Measurements from ENCODE around the gene EHD1. TPM values are rescaled to one million over a fixed set of nuclear protein-coding genes. Genes with fewer than 3 reads are reported as not detected.

The EHD1 gene
- polyA plus RNA-seq, 2 of the 4 experiments (the other 2 are of a cell fraction) = 25.9 to 37.8 TPM

- TF ChIP-seq MYC (IDR thresholded peaks at IDR 0.05; ENCODE audit: borderline replicate concordance, low read length) = peak; percentile 57
- TF ChIP-seq PHF8 (IDR thresholded peaks at IDR 0.05; ENCODE audit: borderline replicate concordance, low read depth) = peak; percentile 85; the same call in 1 of the 2 replicates
- 0 out of 2 replicates have a peak, but pooled peaks have one; percentile 9 for TF ChIP-seq BHLHE40 (IDR thresholded peaks at IDR 0.05; ENCODE audit: low read depth, low read length)
- no peak for TF ChIP-seq KDM1A (IDR thresholded peaks at IDR 0.05; ENCODE audit: low read depth)
- peak; percentile 79 for TF ChIP-seq POLR2A (IDR thresholded peaks at IDR 0.05; ENCODE audit: low read length)
- TF ChIP-seq, protein P1, sequence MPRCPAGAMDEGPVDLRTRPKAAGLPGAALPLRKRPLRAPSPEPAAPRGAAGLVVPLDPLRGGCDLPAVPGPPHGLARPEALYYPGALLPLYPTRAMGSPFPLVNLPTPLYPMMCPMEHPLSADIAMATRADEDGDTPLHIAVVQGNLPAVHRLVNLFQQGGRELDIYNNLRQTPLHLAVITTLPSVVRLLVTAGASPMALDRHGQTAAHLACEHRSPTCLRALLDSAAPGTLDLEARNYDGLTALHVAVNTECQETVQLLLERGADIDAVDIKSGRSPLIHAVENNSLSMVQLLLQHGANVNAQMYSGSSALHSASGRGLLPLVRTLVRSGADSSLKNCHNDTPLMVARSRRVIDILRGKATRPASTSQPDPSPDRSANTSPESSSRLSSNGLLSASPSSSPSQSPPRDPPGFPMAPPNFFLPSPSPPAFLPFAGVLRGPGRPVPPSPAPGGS (IDR thresholded peaks at IDR 0.05) = peak; percentile 63; the same call in 2 of the 3 replicates
- TF ChIP-seq TP53 (CRISPR knock-in tag; IDR thresholded peaks at IDR 0.05) = no peak
- no peak for TF ChIP-seq EHMT2 (IDR thresholded peaks at IDR 0.05; ENCODE audit: low read depth)
- no peak for TF ChIP-seq MAZ (IDR thresholded peaks at IDR 0.05; ENCODE audit: borderline replicate concordance, low read depth, low read length)
- peak in 1 of 2 experiments; percentile 67; a peak in 2 of 5 replicates for TF ChIP-seq JUN (IDR thresholded peaks at IDR 0.05)
- no peak for TF ChIP-seq EP300 (IDR thresholded peaks at IDR 0.05)
- TF ChIP-seq, protein P2, sequence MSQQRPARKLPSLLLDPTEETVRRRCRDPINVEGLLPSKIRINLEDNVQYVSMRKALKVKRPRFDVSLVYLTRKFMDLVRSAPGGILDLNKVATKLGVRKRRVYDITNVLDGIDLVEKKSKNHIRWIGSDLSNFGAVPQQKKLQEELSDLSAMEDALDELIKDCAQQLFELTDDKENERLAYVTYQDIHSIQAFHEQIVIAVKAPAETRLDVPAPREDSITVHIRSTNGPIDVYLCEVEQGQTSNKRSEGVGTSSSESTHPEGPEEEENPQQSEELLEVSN (IDR thresholded peaks at IDR 0.05; ENCODE audit: borderline replicate concordance, low read depth) = 0 out of 2 replicates have a peak, but pooled peaks have one; percentile 56
These were observed 38.6 kb upstream of the EHD1 start, which contains the start of gene ATG2A (continued) for GRCh38 chr11:64916775-64917662.

DNA sequence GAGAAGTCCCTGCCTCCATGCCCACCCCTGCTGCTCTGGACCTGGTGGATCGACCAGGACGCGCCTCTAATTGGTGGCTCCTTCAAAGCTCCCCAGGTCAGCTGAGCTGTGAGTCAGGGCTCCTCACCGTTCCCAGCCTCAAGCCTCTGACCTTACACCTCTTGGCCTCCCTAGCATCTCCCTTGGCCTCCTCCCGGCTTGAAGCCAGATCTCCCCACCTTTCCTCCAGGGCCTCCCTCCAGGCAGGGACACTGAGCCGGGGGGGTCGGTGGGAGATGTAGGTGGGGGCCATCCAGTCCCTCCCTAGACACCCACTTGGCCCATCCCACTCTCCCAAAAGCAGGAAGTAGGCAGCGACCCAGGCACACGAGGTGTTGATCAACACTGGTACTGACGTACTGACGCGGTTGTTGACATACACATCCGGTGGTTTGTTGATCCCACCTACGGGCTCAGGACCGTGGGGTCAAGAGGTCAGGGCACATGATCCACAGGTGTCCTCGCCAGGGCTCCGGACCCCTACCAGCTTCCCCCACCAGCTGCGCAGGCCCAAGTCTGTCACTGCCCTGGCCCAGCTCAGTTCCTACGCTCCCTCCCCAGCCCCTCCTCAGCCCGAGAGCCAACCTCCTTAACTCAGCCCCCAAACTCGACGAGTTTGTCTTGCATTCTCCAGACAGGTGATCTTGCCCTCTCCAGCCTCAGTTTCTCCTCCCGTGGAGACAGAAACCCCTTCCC is 37.8 kb upstream of the EHD1 start:
- WGBS (ENCODE audit: missing lambda C conversion rate) = 15% methylated on average over 17 of the region's 23 CpGs
- peak overlapping the region; percentile 70 for H3K4me3 ChIP-seq
- ChIA-PET CTCF (interaction anchor here (0.5 to 14.9 kb wide), 8 partner anchors 21 to 117 kb away, joined by 3 to 132 read pairs (median 5); partner anchors contain the start of gene ARL2), POLR2A (no interaction called here)
- ATAC-seq = peak; percentile 47 to 48; a peak in 4 of 6 replicates
- H3K4me1 ChIP-seq = peaks cover 15% of the 10 kb centered on the region
- DNase-seq (ENCODE audit: low read depth in 1 of 2, low spot score in 1 of 2) = peak; percentile 65 to 76
- FAIRE-seq = no peak
- peak overlapping the region; percentile 85 for H3K4me2 ChIP-seq
- peak; percentile 63 for TF ChIP-seq MAX (IDR thresholded peaks at IDR 0.05)
- TF ChIP-seq EHF (CRISPR knock-in tag; IDR thresholded peaks at IDR 0.05) = peak; percentile 26; the same call in 1 of the 2 replicates
- TF ChIP-seq JUN (IDR thresholded peaks at IDR 0.05) = 0 out of 5 replicates have a peak, but pooled peaks of 1 of the 2 experiments have one; percentile 14
- TF ChIP-seq, protein P2 (IDR thresholded peaks at IDR 0.05; ENCODE audit: borderline replicate concordance, low read depth) = no peak
- no peak for TF ChIP-seq FOSL2 (IDR thresholded peaks at IDR 0.05)
- TF ChIP-seq FOSL2 (CRISPR knock-in tag; IDR thresholded peaks at IDR 0.05) = 0 out of 2 replicates have a peak, but pooled peaks have one; percentile 3
- TF ChIP-seq ZNF302 (CRISPR knock-in tag; IDR thresholded peaks at IDR 0.05) = no peak
- TF ChIP-seq JUNB (IDR thresholded peaks at IDR 0.05) = no peak
- peak overlapping the region; percentile 77 to 91 for H3K27ac ChIP-seq
- no peaks in the 10 kb centered on the region for H3K9me3 ChIP-seq

- H3K27ac ChIP-seq = peak overlapping the region; percentile 77 to 91
- 81% methylated on average over 6 of the region's 7 CpGs for WGBS (ENCODE audit: missing lambda C conversion rate)
- CTCF ChIA-PET = interaction anchor here (0.7 to 14.9 kb wide), 8 partner anchors 20 to 752 kb away, joined by 3 to 132 read pairs (median 7); partner anchors contain the start of gene ARL2
- TF ChIP-seq CEBPB (IDR thresholded peaks at IDR 0.05) = no peak
- TF ChIP-seq KDM1A (IDR thresholded peaks at IDR 0.05; ENCODE audit: low read depth) = no peak
- TF ChIP-seq CBX2 (IDR thresholded peaks at IDR 0.05; ENCODE audit: borderline replicate concordance, low read depth) = no peak
- TF ChIP-seq, protein P3, sequence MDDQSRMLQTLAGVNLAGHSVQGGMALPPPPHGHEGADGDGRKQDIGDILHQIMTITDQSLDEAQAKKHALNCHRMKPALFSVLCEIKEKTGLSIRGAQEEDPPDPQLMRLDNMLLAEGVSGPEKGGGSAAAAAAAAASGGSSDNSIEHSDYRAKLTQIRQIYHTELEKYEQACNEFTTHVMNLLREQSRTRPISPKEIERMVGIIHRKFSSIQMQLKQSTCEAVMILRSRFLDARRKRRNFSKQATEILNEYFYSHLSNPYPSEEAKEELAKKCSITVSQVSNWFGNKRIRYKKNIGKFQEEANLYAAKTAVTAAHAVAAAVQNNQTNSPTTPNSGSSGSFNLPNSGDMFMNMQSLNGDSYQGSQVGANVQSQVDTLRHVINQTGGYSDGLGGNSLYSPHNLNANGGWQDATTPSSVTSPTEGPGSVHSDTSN (IDR thresholded peaks at IDR 0.05) = no peak
- TF ChIP-seq, protein P4, sequence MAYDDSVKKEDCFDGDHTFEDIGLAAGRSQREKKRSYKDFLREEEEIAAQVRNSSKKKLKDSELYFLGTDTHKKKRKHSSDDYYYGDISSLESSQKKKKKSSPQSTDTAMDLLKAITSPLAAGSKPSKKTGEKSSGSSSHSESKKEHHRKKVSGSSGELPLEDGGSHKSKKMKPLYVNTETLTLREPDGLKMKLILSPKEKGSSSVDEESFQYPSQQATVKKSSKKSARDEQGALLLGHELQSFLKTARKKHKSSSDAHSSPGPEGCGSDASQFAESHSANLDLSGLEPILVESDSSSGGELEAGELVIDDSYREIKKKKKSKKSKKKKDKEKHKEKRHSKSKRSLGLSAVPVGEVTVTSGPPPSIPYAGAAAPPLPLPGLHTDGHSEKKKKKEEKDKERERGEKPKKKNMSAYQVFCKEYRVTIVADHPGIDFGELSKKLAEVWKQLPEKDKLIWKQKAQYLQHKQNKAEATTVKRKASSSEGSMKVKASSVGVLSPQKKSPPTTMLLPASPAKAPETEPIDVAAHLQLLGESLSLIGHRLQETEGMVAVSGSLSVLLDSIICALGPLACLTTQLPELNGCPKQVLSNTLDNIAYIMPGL (CRISPR knock-in tag; IDR thresholded peaks at IDR 0.05; ENCODE audit: borderline replicate concordance) = no peak
- no peak for TF ChIP-seq ESRRA (IDR thresholded peaks at IDR 0.05; ENCODE audit: borderline replicate concordance, low read length)
- TF ChIP-seq HEYL (CRISPR knock-in tag; IDR thresholded peaks at IDR 0.05) = no peak
- TF ChIP-seq MAFK (IDR thresholded peaks at IDR 0.05; ENCODE audit: partially characterized antibody) = no peak
- TF ChIP-seq HDAC2 (IDR thresholded peaks at IDR 0.05) = no peak
- no peak for TF ChIP-seq JUNB (IDR thresholded peaks at IDR 0.05)
These were observed 37.0 kb upstream of the EHD1 start for GRCh38 chr11:64915376-64915887.

More at GRCh38 chr11:64915376-64915887, 37.0 kb upstream of the EHD1 start:
- H3K4me3 ChIP-seq = peak overlapping the region; percentile 70; the same call in 2 of the 3 replicates
- H3K4me2 ChIP-seq = peak overlapping the region; percentile 85
- FAIRE-seq (no peak), ATAC-seq (no peak), DNase-seq (ENCODE audit: low read depth in 1 of 2, low spot score in 1 of 2) (no peak)
- peaks cover 15% of the 10 kb centered on the region for H3K4me1 ChIP-seq
- POLR2A ChIA-PET = no interaction called here
- no peaks in the 10 kb centered on the region for H3K9me3 ChIP-seq

All from A549 (cell line).